Psoas muscle (tissue), 8 donors: ENCODE data around the gene TSGA10. TPM values are rescaled to one million over a fixed set of nuclear protein-coding genes. Genes with fewer than 3 reads are reported as not detected.

Experiments
- ATAC-seq, 4 donors: fragments of 200-7000 bp; cut with Tn5 transposase; one replicate each; pipeline ENCODE4 v1.9.1; 2020; ENCODE audit warnings: moderate library complexity in 3 of 4, mild to moderate bottlenecking in 2 of 4
- DNase-seq, 2 donors: peaks; one replicate each; pipeline ENCODE4 v3.0.0-alpha.2; 2020
- H3K27ac ChIP-seq: fragments of 200-600 bp; one replicate; pipeline ENCODE4 v1.8.0; 2022
- H3K27me3 ChIP-seq, 3 donors: fragments of 200-600 bp in 1 of 3; one replicate each; pipeline versions ENCODE4 v1.6.1 to v1.8.0; 2013 to 2022; ENCODE audit warnings: low read length in 2 of 3, mild to moderate bottlenecking in 2 of 3, moderate library complexity in 1 of 3; ENCODE audit not compliant: insufficient read depth in 3 of 3
- H3K36me3 ChIP-seq, 2 donors: fragments of 200-600 bp in 1 of 2; one replicate each; pipeline versions ENCODE4 v1.6.1 to v1.8.0; 2013 to 2022; ENCODE audit warnings: low read depth in 1 of 2, mild to moderate bottlenecking in 1 of 2, moderate library complexity in 1 of 2; ENCODE audit not compliant: insufficient read depth in 1 of 2
- H3K4me1 ChIP-seq: fragments of 200-600 bp; one replicate; pipeline ENCODE4 v1.8.0; 2022
- H3K4me3 ChIP-seq: fragments of 200-600 bp; one replicate; pipeline ENCODE4 v1.8.0; 2022; ENCODE audit warnings: mild to moderate bottlenecking
- H3K9me3 ChIP-seq: fragments of 200-600 bp; one replicate; pipeline ENCODE4 v1.8.0; 2022
- WGBS, 3 donors: extraction: QIAGEN DNeasy Blood & Tissue Kit; methylation state at CpG; one replicate each; pipeline versions ENCODE4 v1.1.6 to v1.1.7; 2013; 5-methylcytosine and 5-hydroxymethylcytosine counted together
- intact Hi-C, 2 donors: fragments of 100-400 bp; cut with DNase I; formaldehyde crosslinking; loops; one replicate each; pipeline versions ENCODE4 v1.11.0 to v1.14.2; 2022
- polyA plus RNA-seq, 3 donors: library from polyadenylated mRNA; stranded (reverse); fragments of 200-250 nt; gene quantifications; one replicate each; pipeline ENCODE4 v1.2.3, GENCODE V29; 2013
- total RNA-seq, 4 donors: library from RNA; stranded (reverse); fragmentation: NEBNext Ultra II Directional in 2 of 4; extraction: Animal tissue kit (Norgen Biotek cat#: 25700) in 2 of 4; gene quantifications; one replicate each; pipeline versions ENCODE4 v1.2.1 to v1.2.4, GENCODE V29; 2021 to 2023
- TF ChIP-seq, protein P1 (sequence below): fragments of 200-600 bp; IDR thresholded peaks from one replicate; pipeline ENCODE4 v1.8.0; 2022; ENCODE audit warnings: antibody characterized with exemption
- donor health status: healthy with polysubstance abuse.
- donor health status: DM: no; HTN: no; CAD: no; lungs with moderate emphysema.
- donor health status: Bipolar disorder and iron deficiency.
- donor health status: healthy.
- donor health status: DM: yes; HTN: yes; CAD: no.
- donor health status: DM: no; HTN: no; CAD: no.
- donor health status: DM: no; HTN: no; CAD: no.
- donor health status: DM: yes; HTN: yes; CAD: no.

TSGA10 gene
- total and polyA plus RNA-seq, 7 donors: 0.08 to 3.7 (median 1.8) TPM

DNA sequence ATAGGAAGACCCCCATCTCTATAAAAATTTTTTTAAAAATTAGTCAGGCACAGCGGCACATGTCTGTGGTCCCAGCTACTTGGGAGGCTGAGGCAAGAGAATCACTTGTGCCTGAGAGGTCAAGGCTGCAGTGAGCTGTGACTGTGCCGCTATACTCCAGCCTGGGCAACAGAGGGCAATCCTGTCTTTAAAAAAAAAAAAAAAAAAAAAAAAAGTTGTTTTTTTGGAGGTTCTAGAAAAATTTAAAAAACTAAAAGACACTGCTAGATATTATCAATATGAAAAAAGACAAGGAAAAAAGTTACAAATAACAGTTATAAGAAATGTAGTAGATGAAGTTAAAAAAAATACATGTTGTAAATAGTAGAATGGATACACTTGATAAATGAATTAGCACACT, 69.3 kb downstream of the TSGA10 start:
- H3K27ac ChIP-seq: no peak overlapping the region
- intact Hi-C loops: no loop called here
- TF ChIP-seq, protein P1, sequence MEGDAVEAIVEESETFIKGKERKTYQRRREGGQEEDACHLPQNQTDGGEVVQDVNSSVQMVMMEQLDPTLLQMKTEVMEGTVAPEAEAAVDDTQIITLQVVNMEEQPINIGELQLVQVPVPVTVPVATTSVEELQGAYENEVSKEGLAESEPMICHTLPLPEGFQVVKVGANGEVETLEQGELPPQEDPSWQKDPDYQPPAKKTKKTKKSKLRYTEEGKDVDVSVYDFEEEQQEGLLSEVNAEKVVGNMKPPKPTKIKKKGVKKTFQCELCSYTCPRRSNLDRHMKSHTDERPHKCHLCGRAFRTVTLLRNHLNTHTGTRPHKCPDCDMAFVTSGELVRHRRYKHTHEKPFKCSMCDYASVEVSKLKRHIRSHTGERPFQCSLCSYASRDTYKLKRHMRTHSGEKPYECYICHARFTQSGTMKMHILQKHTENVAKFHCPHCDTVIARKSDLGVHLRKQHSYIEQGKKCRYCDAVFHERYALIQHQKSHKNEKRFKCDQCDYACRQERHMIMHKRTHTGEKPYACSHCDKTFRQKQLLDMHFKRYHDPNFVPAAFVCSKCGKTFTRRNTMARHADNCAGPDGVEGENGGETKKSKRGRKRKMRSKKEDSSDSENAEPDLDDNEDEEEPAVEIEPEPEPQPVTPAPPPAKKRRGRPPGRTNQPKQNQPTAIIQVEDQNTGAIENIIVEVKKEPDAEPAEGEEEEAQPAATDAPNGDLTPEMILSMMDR: peak; percentile 9
- no peak for ATAC-seq
- no peaks in the 10 kb centered on the region for H3K36me3 ChIP-seq
- peaks cover 0 to 10% (median 4%) of the 10 kb centered on the region in 3 donors for H3K27me3 ChIP-seq
- H3K4me1 ChIP-seq: no peaks in the 10 kb centered on the region
- H3K4me3 ChIP-seq: no peak overlapping the region
- DNase-seq: no peak
- H3K9me3 ChIP-seq: no peaks in the 10 kb centered on the region
- WGBS, 3 donors: 81 to 87% (median 85%) methylated on average over 2 of the region's 2 CpGs

DNA sequence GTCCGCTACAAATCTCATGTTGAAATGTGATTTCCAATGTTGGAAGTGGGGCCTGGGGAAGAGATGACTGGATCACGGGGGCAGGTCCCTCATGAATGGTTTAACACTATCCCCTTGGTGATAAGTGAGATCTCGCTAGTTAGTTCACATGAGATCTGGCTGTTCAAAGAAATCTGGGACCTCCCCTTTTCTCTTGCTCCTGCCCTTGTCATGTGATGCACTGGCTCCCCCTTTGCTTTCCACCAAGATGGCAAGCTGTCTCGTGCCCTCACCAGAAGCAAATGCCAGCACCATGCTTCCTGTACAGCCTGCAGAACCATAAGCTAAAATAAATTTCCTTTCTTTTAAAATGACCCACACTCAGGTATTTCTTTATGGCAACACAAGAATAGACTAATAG, 70.5 kb downstream of the TSGA10 start:
- Histone ChIP-seq H3K36me3 (no peaks in the 10 kb centered on the region), H3K4me3 (no peak overlapping the region), H3K9me3 (no peaks in the 10 kb centered on the region), H3K4me1 (no peaks in the 10 kb centered on the region), H3K27me3 (peaks cover 0 to 10% (median 10%) of the 10 kb centered on the region in 3 donors), H3K27ac (no peak overlapping the region)
- intact Hi-C loops: no loop called here
- ATAC-seq (no peak), DNase-seq (no peak)
- 60 to 69% (median 61%) methylated on average over 4 of the region's 4 CpGs for WGBS, 3 donors
- TF ChIP-seq, protein P1: no peak

DNA sequence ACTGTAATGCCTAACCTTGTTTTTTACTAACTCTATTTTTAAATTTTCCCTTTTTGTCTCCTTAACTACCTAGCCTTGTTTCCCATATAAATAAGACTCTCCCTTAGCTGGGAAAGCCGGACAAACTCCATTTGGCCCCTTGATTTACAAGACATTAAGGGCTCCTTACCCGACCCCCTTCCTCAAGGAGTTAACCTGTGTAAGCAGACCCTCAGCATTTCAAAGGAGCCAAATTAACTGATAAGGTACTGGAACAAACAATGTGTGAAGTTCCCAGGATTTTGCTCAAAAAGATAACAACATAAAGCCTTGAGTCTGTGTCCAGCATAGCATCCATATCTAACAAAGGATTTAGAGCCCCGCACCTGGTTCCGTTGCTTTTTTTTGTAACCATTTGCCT, 72.9 kb downstream of the TSGA10 start:
- TF ChIP-seq, protein P1: no peak
- H3K27me3 ChIP-seq: peaks cover 0 to 10% (median 10%) of the 10 kb centered on the region in 3 donors
- no peaks in the 10 kb centered on the region for H3K4me1 ChIP-seq
- H3K9me3 ChIP-seq: no peaks in the 10 kb centered on the region
- no peaks in the 10 kb centered on the region for H3K36me3 ChIP-seq
- intact Hi-C loops: no loop called here
- ATAC-seq (no peak), DNase-seq (no peak)
- WGBS, 3 donors: 23 to 32% (median 30%) methylated on average over 4 of the region's 4 CpGs
- no peak overlapping the region for H3K27ac ChIP-seq
- no peak overlapping the region for H3K4me3 ChIP-seq

DNA sequence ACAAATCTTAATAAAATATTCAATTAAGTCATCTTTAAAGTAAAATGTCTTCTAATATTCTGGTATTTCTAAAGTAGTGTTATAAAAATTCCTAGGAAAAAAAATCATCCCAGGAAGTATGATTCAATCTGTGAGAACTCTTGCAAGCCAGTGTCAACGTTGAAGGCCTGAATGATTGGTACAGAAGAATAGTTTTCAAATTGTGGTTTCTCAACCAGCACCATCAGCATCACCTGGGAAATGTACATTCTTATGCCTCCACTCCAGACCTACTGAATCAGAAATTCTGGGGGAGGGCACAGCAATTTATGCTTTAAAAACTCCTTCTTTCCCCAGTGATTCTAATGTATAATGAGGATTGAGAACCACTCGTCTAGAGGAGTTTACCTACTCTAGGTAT, 75.5 kb downstream of the TSGA10 start:
- 57 to 74% (median 65%) methylated on average over 2 of the region's 2 CpGs for WGBS, 3 donors
- Histone ChIP-seq H3K27ac (no peak overlapping the region), H3K4me1 (no peaks in the 10 kb centered on the region), H3K36me3 (no peaks in the 10 kb centered on the region), H3K27me3 (peaks cover 0 to 10% (median 10%) of the 10 kb centered on the region in 3 donors), H3K4me3 (no peak overlapping the region), H3K9me3 (no peaks in the 10 kb centered on the region)
- TF ChIP-seq, protein P1: no peak
- no peak for DNase-seq
- intact Hi-C loops: no loop called here
- ATAC-seq: no peak

DNA sequence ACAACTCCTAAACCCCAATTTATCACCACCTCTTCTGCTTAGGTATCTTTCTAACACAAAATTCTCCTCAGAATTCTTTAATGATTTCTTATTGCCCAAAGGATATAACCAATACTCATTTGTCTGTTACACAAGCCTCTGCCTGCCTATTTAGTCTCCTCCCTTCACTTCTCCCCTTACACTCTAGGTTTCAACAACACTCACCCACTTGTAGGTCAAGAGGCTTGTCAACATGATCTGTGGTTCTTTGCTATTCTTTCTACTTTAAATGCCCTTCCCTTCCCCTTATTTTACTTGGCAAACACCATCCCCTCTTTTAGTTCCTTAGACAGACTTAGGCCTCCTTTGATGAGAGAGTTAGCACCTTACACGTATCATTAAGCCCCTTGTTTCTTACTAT, 82.2 kb downstream of the TSGA10 start:
- H3K4me1 ChIP-seq: no peaks in the 10 kb centered on the region
- H3K4me3 ChIP-seq: no peak overlapping the region
- ATAC-seq (no peak), DNase-seq (no peak)
- TF ChIP-seq, protein P1: no peak
- no peak overlapping the region for H3K27ac ChIP-seq
- 55 to 59% (median 56%) methylated on average over 1 of the region's 1 CpG for whole genome bisulfite sequencing, 3 donors
- H3K36me3 ChIP-seq: no peaks in the 10 kb centered on the region
- intact Hi-C loops: no loop called here
- H3K27me3 ChIP-seq: no peaks in the 10 kb centered on the region
- no peaks in the 10 kb centered on the region for H3K9me3 ChIP-seq
